SH-SY5Y (cell line): ENCODE measurements around the gene MAN1C1.

Experiments
- GATA2 ChIP-seq: IDR thresholded peaks from 2 replicates; pipeline ENCODE4 v1.6.1; 2011; ENCODE audit warnings: mild to moderate bottlenecking, low read depth, low read length
- GATA3 ChIP-seq: IDR thresholded peaks from 2 replicates; pipeline ENCODE4 v1.6.1; 2011; ENCODE audit warnings: low read depth, mild to moderate bottlenecking, low read length, moderate library complexity

MAN1C1 gene

GRCh38 chr1:25683177-25683576 lies 66.6 kb downstream of the MAN1C1 start:
- TF ChIP-seq GATA2 (no peak), GATA3 (no peak)

DNA sequence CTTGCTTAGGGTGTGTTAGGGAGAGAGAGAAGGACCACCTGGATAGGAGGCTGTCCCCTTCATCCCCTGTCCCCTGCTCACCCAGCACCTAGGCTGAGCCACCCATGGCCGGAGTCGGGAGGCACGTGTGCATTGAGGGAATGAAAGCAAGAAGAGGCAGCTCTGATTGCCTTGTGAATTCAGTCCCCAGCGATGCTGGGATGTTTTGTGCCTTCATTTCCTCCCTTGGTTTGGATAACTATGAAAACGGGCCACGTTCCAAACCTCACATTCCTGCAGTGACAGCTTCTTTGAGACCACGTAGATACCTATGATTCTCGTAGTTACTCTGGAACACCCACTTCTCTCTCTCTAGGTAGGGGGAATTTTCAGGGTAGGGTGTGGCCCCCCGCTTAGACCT lies 67.1 kb downstream of the MAN1C1 start:
- TF ChIP-seq GATA2 (no peak), GATA3 (no peak)

DNA sequence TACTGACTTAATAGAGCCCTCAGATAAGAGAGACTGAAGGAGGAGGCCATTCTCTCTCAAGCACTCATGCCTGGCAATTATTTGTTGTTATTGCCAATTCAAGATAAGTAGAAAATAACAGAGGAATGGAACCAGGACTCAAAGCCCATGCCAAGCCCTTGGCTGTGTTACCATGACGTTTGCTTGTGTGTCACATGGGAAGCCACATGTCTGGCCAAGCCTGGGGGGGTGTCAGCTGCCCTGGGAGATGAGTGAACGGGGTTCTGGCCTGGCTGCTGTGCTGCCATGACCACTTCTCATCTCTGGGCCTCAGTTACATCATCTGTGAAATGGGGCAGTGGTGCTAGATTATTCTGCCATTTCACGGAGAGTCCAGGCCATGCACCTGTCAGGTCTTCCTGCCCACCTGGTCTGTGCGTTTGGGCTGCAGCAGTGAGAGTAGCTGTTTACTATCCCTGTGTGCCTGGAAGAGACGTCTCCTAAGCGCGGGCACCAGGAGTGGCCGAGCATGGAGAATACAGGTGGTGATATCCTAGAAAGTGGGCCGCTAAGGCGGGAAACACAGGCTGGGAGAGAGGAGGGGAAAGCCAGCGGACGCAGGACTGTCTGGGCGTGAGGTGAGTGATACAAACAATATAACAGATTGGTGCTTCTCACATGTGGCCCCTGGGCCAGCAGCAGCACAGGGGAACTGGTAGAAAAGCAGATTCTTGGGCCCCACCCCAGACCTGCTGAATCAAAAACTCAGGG lies 67.8 kb downstream of the MAN1C1 start:
- TF ChIP-seq GATA2: no peak

- TF ChIP-seq GATA2 (no peak), GATA3 (no peak)
These were observed 68.7 kb downstream of the MAN1C1 start for GRCh38 chr1:25685211-25685750.

DNA sequence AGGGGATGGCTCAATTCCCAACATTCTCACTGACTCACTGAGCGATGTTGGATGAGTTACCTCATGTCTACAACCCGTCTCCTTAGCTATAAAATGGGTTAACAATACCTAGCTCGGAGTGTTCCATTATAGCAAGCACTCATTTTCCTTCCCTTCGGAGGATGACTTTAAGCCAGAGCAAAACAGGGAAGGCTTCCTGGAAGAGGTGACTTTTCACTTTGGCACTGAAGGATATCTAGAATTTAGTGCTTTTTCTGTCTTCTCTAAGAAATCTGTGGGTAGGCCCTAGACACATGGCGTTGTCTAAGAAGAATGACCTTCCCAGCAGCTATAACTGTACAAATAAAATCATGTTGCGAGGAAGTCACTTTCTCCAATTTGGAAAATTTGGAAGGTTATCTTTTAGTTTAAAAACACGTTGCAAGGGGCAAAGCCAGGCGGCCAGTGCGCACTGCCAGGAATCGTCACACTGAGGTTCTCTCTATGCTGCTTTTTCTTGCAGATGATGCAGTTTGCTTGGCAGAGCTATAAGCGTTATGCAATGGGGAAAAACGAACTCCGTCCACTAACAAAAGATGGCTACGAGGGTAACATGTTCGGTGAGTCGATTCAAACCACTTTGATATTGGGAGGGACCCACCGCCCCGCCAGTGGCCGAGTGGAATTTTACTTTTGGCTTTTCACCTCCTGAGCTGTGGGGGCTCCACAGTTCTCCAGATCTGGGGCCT lies 69.5 kb downstream of the MAN1C1 start:
- no peak for TF ChIP-seq GATA2
- no peak for TF ChIP-seq GATA3

GRCh38 chr1:25687221-25688017 lies 70.8 kb downstream of the MAN1C1 start:
- TF ChIP-seq GATA3: no peak
- TF ChIP-seq GATA2: no peak

DNA sequence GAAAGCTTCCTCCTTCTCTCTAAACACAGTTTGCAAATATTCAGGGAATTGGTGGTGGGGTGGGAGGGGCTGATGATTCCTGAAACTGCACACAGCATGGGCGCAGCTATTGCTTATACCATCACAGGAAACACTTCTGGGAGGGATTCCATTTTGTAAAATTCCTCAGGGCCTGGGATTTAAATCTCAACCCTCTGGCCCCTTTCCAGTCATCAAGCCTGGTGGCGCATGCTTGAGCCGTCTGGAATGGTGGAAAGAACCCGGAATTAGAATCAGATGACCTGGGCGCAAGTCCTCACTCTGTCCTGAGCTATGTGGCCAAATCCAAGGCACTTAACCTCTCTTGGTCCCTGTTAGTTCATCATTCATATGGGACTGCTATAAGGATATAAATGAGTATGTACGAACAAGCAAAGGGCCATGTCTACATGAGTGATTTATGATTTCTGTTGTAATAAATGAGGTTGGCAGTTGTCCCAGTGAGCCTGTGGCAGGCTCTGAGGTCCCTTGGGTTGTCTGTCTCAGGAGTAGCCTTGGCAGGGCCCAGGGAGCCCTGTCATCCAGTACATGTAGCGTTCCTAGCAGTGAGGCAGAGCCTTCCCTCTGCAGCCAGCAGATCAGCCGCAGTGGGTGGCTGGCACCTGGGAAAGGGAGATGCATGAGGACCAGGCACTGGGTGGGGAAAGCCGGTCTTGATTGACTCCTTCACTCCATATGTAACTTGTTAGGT lies 72.0 kb downstream of the MAN1C1 start:
- no peak for TF ChIP-seq GATA2
- TF ChIP-seq GATA3: no peak

GRCh38 chr1:25689686-25690381 lies 73.2 kb downstream of the MAN1C1 start:
- TF ChIP-seq GATA2 (no peak), GATA3 (no peak)

DNA sequence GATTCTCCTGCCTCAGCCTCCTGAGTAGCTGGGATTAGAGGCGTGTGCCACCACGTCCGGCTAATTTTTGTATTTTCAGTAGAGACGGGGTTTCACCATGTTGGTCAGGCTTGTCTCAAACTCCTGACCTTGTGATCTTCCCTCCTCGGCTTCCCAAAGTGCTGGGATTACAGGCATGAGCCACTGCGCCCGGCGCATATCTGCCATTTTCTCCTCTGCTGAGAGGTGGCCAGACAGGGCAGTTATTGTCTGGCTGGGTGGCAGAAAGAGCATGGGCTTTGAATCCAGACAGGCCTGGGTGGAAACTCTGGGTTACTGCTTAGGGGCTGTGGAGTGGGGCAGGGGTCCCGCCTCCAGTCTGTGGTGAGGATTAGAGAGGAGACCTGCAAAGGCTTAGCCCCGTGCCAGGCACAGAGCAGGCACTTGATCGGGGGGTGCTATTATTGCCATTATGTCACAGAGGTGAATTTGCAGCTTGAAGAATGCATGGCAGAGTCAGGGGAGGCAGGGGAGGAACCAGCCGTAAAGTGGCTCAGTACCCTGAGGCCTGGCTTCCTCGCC lies 73.9 kb downstream of the MAN1C1 start:
- TF ChIP-seq GATA2: no peak
- no peak for TF ChIP-seq GATA3

- TF ChIP-seq GATA3: no peak
- no peak for TF ChIP-seq GATA2
These were observed 74.6 kb downstream of the MAN1C1 start for GRCh38 chr1:25691211-25691610.

- TF ChIP-seq GATA2 (no peak), GATA3 (no peak)
These were observed 76.0 kb downstream of the MAN1C1 start for GRCh38 chr1:25692560-25692959.

DNA sequence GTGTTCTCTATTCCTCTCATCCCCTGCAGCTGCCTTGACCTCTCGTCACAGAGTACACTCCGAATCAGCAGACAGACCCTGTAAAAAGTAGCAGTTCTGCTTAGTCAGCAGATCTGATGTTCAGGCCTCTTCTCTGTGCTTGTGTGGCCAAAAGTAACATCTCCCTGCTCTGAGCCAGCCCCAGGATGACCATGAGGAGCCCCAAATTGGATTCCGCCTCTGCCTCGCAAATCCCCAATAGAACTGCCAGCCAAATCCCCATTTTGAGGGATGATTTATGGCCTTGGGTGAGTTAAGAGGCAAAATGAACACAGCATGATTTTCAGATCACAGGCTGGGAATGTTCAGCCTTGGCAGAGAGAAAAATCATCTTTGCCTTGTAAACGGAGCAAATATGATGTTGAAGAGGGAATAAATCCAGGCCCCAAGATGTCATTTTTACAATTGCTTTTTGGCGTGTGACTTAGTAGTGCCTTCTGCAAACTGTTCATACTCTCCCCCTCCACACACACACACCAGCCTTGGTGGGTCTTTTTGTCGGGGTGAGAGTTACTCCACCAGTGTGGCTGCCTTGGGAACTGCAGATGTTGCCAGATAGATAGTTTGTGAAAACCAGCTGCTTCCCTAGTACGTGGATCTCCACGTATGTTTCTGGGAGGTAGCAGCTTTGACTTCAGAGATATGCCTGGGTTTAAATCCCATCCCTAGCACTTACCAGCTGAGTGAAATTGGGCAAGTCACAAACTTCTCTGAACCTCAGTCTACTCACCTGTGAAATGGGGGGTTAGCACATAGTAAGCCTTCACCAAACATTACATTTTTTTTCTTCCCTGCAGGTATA lies 77.8 kb downstream of the MAN1C1 start:
- TF ChIP-seq GATA2: no peak
- TF ChIP-seq GATA3: no peak
